ENCODE measurements around the gene OSTC. TPM values are rescaled to one million over a fixed set of nuclear protein-coding genes. Genes with fewer than 3 reads are reported as not detected.
A peak's percentile ranks its signal among the peaks of the same experiment; 100 is the strongest.

Gene OSTC
- total RNA-seq, 1 experiment from 2014 or later: 77.7 TPM

DNA sequence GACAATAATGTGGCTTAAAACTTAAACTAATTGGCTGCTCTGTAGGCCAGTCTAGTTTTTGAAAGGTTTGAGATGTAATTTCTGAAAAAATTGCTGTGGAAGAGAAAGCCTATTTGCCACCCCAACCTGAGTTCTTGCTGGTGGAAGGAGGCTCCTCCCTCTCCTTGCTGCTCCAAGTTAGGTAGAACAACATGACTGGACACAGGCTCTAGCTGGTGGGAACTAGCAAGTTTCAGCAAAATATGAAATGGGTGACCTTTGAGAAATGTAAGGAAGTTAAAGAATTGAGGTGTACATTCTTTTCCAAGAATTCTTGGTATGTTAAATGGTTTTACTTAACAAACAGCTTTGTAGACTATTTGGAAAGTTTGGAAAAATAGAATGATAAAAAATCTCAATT lies 22.0 kb upstream of the OSTC start:
- Histone ChIP-seq H3K4me3 (no peak overlapping the region), H3K9me3 (no peaks in the 10 kb centered on the region), H3K27me3 (no peaks in the 10 kb centered on the region), H3K36me3 (peaks cover 87% of the 10 kb centered on the region)
- DNase-seq: no peak

DNA sequence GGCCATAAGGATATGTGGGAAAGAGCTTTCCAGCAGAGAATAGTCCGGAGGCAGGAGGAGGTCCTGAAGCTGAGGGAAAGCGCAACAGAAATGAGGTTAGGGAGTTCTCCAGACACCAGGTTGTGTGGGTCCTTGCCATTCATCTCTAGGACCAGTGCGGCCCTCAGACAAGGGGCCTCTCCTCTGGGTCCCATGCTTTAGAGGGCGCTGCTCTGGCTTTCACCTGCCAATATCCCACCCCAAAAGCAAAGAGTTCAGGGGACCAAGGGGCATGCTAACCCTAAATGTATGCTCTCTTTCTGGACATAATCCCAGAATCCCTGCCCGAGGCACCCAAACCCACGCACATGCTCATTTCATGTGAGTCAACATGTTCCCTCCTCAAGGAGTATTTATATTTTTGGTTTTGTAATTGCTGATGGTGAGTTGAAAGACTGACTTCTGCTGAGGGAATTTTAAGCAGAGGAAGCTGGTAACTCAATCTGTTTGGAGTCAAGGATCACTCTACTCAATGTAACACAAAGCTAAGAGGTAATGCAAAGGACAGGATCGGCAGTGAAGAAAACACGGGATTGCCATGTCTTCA lies 15.2 kb upstream of the OSTC start:
- H3K27me3 ChIP-seq: no peaks in the 10 kb centered on the region
- H3K36me3 ChIP-seq: peaks cover 29% of the 10 kb centered on the region
- H3K4me3 ChIP-seq: no peak overlapping the region
- H3K9me3 ChIP-seq: no peaks in the 10 kb centered on the region
- DNase-seq: peak; percentile 6

DNA sequence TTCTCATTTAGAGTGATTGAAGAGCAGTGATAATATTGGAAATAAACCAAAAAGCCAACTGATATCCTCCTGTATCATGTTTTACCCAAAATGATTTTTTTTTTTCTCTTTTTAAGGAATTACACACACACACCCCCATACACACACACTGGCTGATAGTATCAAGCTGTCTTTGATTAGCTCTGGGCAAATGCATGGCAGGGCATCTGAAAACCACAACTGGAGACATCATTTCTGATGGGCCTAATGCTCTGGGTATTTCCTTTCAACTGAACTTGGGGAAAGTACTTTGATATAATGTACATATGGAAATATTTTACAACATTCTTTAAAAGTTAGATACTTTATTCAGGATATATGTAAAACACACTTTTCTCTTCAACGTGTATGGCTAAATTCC lies 14.2 kb upstream of the OSTC start:
- Histone ChIP-seq H3K4me3 (no peak overlapping the region), H3K27me3 (no peaks in the 10 kb centered on the region), H3K9me3 (no peaks in the 10 kb centered on the region), H3K36me3 (peaks cover 23% of the 10 kb centered on the region)
- DNase-seq: no peak

DNA sequence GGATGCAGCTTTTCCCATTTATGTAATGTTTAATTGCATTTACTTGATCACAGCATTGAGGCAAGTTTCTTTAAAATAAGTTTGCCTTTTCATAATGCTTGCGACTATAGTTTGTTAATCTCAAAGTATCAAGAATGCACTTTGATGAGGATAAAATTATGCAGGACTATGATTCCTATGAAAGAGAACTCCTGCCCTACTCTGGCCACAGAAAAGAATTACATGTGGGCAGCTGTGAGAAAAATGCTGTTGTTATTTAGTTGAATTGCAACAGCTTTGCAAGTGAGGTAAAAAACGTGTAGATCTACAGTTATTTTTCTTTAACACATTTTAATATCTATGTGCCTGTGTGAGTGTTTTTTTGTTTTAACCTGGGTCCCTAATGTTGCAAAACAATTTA lies 12.5 kb upstream of the OSTC start:
- Histone ChIP-seq H3K4me3 (no peak overlapping the region), H3K9me3 (no peaks in the 10 kb centered on the region), H3K36me3 (peaks cover 9% of the 10 kb centered on the region), H3K27me3 (no peaks in the 10 kb centered on the region)
- no peak for DNase-seq

DNA sequence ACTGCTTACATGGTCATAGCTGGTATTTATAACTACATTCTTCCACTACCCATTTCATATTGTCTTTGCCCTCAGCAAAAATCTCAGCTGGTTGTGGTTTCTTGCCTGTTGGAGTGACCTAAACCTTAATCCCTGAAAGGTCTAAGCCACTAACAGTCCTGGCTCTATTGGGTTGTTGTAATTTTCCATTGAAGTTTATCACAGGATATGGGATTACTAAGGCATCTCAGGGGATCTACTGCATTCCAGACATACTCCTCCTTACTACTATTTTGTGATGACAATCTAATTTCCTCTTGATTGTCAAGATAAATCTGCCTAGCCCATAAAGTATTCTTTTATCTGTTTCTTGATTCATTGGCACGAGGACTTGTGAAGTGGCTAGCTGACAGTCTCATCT lies 6.2 kb upstream of the OSTC start:
- DNase-seq: no peak

DNA sequence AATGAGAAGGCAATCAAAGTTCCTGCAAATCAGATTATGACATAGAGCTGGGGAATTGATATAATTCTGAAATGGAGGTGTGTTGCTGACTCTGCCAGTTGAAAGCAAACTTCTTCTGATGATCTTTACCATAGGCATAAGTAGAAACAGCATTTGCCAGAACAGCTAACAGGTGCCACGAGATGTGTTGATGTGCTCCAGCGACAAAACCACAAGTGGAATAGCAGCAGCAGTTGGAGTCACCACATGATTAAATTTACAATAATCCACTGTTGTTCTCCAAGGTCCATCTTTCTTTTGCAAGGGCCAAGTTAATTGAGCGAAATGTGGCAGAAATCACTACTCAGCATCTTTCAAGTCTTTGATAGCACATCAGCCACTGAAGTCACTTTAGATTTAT lies 3.7 kb upstream of the OSTC start:
- Histone ChIP-seq H3K4me3 (no peak overlapping the region), H3K9me3 (no peaks in the 10 kb centered on the region), H3K27me3 (no peaks in the 10 kb centered on the region), H3K36me3 (no peaks in the 10 kb centered on the region)
- DNase-seq: no peak

More for the DNA sequence above, 6.2 kb upstream of the OSTC start:
- Histone ChIP-seq H3K27me3 (no peaks in the 10 kb centered on the region), H3K4me3 (no peak overlapping the region), H3K36me3 (no peaks in the 10 kb centered on the region), H3K9me3 (no peaks in the 10 kb centered on the region)

DNA sequence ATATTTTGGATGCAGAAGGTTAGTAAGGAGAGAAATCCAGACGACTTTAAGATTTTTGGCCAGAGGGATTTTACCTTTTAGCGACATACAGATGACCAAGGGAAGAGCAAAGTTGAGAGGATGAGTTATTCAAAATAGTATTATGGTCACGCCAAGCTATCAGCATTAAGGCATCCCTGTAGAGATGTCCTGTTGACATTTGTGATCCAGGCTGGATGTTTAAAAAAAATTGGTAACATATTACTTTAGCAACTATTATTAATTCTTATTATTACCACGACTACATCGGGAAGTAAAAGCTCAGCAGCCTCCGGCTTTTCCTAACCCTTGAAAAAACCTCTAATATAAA lies 562 bp upstream of the OSTC start:
- Histone ChIP-seq H3K4me3 (peak overlapping the region; percentile 77), H3K9me3 (no peaks in the 10 kb centered on the region), H3K36me3 (no peaks in the 10 kb centered on the region; the same call in 1 of the 2 replicates), H3K27me3 (no peaks in the 10 kb centered on the region)
- DNase-seq: no peak

DNA sequence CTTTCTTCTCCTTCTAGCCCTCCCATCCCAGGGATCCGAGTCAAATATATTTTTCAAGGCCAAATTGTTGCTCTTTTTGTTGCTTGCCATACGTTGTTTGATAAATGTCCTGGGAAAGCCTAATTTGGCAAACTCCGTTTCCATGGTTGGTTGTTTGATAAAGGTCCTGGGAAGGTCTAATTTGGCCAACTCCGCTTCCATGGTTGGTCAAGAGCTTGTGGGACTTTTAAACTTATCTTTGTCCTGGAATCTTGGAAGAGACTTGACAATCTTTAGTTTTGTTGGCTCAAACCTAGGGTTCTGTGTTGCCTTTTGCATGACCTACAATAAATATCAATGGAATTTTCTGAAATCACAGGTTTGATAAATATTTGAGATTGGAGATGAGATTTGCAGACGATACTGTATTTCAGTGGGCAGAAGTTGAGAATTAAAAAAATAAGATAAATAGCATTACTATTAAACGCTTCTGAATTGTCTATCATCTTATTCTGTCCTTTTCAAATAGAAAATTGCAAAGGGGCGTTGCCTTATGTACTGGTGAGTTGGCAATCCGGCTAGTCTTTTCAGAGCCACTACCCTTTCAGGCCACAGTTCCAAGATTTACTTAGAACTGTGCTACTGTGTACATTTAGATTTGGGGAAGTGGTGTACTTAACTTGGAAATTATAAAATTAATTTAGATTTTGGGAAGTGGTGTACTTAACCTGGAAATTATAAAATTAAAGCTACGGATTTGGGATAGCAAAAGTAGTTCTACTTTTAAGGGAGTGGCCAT lies 804 bp downstream of the OSTC start:
- no peak for DNase-seq
- H3K9me3 ChIP-seq: no peaks in the 10 kb centered on the region
- H3K36me3 ChIP-seq: peaks cover 6% of the 10 kb centered on the region
- H3K27me3 ChIP-seq: no peaks in the 10 kb centered on the region
- H3K4me3 ChIP-seq: peak overlapping the region; percentile 77

DNA sequence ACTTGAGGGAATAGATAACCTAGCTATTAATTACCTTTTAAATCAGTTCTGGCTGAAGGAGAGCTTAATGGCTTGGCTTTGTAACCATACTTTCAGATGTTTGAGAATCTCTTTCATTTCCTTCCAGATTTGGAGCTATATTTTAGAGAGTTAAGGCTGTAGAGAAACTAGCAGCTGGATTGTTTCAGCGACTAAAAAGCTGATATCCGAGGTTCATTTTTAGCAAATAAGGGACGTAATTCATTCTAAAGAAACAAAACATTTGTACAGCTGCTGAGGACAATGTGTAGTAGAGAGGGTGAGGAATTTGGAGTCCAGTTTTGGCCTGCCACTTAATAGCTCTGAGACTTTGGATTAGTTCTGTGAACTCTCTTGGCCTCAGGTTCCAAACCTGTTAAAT lies 12.2 kb downstream of the OSTC start:
- H3K9me3 ChIP-seq: no peaks in the 10 kb centered on the region
- H3K4me3 ChIP-seq: no peak overlapping the region
- H3K36me3 ChIP-seq: peaks cover 19% of the 10 kb centered on the region
- no peak for DNase-seq
- no peaks in the 10 kb centered on the region for H3K27me3 ChIP-seq

DNA sequence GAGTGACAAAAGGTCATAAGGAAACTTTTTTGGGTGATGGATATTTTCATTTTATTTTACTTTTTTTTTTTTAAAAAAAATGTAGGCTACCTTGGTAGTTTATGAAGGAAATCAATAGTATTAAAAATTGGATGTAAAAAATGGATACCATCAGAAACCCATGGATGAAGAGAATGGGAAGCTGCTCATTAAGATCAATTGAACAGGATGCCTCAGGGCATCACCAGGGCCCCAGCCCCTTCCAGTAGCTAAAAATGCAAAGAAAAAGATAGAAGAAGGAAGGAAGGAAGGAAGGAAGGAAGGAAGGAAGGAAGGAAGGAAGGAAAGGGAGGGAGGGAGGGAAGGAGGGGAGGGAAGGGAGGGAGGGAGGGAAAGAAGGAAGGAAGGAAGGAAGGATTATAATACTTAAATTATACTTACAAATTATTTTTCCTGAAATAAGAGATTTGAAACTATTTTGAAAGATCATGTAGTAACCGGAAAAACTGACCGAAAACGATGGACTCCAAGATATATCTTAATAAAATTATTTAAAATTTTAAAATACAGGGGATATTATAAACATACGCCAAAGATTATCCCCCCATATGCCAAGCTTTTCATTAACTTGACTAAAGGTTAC lies 24.1 kb downstream of the OSTC start:
- no peak overlapping the region for H3K4me3 ChIP-seq
- no peaks in the 10 kb centered on the region for H3K36me3 ChIP-seq
- DNase-seq: no peak
- no peaks in the 10 kb centered on the region for H3K9me3 ChIP-seq
- no peaks in the 10 kb centered on the region for H3K27me3 ChIP-seq

DNA sequence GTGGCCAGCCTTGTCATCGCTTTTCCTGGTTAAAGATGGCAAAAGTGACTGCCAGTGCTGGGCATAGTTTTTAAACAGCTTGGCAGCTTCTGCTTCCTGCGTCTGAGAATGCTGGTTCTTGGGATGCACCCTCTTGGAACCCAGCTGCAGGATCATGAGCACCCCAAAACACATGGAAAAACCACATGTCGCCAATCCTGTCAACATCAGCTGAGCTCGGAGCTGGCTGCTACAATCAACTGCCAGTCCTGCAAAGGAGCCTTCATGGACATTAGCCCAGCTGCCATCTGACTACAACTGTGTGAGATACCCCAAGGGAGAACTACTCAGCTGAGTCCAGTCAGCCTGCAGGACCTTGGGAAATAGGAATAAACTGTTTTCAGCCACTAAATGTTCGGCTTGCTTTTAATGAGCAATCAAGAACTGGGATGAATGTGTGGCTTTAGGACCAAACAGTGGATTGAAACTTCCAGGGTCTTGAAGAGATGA lies 31.0 kb downstream of the OSTC start:
- H3K36me3 ChIP-seq: no peaks in the 10 kb centered on the region
- no peak overlapping the region for H3K4me3 ChIP-seq
- DNase-seq: no peak
- H3K9me3 ChIP-seq: no peaks in the 10 kb centered on the region
- no peaks in the 10 kb centered on the region for H3K27me3 ChIP-seq

DNA sequence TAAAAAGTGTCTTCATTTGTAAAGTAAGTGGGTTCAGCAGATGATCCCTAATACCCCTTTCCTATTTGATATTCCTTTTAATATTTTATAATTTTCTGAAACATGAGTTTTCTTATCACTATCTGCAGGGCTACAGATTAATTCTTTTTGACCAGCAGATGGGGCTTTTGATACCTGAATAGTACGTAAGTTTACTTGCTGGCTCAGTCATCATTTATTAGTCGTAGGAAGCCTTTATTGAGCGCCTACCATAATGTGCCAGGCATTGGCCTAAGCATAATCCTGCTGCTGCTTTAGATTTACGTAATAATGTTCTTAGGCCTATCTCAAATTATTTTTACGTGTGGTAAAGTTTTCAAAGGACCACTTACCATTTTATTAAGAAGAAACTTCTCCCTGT lies 33.1 kb downstream of the OSTC start:
- no peak overlapping the region for H3K4me3 ChIP-seq
- no peaks in the 10 kb centered on the region for H3K27me3 ChIP-seq
- H3K36me3 ChIP-seq: no peaks in the 10 kb centered on the region
- DNase-seq: no peak
- H3K9me3 ChIP-seq: no peaks in the 10 kb centered on the region

DNA sequence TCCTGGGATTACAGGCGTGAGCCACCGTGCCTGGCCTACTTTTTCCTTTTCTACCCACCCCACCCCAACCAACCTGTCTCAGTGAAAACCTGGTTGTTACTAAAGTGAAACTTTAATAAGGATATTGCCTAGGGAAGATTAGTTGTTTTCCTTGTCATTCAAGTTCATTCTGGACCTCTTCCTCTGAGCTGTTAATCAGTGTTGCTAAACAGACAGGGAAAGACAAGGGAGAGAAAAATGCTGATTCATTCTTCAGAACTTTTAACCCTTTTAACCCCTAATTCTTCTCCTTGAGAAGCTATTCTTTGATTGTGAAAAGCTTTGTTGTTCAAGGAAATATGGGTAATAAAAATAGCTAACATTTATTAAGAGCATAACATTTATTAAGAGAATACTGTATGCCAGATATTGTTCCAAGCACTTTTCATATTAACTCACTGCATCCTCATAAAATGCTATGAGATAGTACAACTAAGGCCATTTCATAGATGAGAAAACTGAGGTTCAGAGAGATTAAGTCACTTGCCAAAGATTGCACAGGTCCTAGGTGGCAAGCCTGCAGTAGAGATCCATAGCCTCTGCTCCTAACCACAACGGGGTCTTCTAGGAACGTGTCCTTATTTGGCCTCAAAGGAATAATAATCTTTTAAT lies 34.8 kb downstream of the OSTC start:
- no peaks in the 10 kb centered on the region for H3K27me3 ChIP-seq
- H3K9me3 ChIP-seq: no peaks in the 10 kb centered on the region
- no peak for DNase-seq
- H3K36me3 ChIP-seq: no peaks in the 10 kb centered on the region
- no peak overlapping the region for H3K4me3 ChIP-seq

DNA sequence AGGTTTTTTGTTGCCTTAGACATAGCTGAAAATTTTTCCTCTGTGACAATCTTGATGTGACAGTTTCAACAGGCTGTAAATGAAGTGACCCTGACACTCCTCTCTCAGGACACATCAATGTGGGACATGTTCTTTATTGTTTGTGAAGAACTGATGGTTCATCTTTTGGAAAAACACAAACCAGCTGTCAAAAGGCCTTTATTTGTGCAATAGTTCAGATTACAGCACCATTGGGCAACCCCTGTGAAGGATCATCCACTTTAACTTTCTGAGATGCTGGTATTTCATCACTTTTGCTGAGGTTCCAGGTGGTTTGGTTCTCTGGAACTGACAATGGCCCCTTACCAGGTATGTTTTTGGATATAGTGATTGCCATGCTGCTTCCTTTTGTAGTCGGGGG lies 40.3 kb downstream of the OSTC start:
- no peaks in the 10 kb centered on the region for H3K27me3 ChIP-seq
- H3K4me3 ChIP-seq: no peak overlapping the region
- H3K36me3 ChIP-seq: no peaks in the 10 kb centered on the region
- DNase-seq: no peak
- H3K9me3 ChIP-seq: no peaks in the 10 kb centered on the region

DNA sequence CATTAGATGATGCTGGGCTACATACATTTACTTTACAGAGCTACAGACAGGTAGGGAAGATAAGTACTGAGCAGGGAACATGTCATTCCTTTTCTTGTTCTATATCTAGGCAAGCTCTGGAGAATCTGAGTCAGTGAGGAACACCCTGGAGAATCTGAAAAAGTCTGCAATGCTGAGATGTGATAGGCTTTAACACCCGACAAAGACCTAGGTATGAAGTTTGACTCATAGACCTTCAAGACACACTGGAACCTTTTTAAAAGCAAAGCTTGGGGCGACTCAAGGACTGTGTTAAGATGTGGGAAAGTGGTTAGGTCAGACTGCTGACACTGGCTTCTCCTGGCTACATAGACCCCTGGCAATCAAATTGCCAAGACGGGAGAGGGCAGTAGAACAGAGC lies 42.8 kb downstream of the OSTC start:
- no peak for DNase-seq
- Histone ChIP-seq H3K27me3 (no peaks in the 10 kb centered on the region), H3K9me3 (no peaks in the 10 kb centered on the region), H3K4me3 (no peak overlapping the region), H3K36me3 (no peaks in the 10 kb centered on the region)

DNA sequence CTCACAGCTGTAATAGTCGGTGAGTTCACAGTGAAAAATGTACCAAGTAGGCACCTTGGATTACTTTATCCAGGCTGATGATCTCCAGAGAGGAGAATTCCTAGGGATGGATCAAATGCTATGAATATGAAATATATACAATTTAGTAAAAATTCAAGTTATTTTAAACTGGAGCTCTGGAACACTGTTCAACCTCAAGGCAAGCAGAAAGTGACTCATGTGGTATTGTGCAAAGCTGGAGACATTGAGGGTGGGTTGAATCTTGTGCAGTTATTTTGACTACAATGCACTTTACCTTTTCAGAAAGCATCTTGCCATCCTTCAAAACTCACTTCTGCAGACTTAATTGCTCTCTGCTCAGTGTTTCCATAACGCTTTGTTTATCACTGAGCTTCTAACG lies 43.4 kb downstream of the OSTC start:
- Histone ChIP-seq H3K4me3 (no peak overlapping the region), H3K36me3 (no peaks in the 10 kb centered on the region), H3K27me3 (no peaks in the 10 kb centered on the region), H3K9me3 (no peaks in the 10 kb centered on the region)
- no peak for DNase-seq

DNA sequence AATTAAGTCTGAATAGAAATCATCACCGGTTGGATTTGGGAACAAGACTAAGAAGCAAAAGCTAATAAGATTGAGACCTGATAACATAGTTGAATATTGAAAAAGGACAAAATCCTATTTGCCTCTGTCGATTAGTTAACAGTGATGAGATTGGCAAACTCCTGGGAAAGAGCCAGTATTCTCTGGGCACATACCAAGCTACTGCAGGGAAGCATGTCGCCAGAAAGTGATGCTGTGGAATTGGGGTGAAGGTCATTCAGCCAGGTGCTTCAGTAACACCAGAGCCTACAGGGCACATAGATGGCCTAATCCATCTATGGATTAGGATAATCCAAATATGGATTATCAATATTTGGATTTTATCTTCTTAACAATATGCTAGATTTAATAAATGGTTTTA lies 44.0 kb downstream of the OSTC start:
- Histone ChIP-seq H3K4me3 (no peak overlapping the region), H3K27me3 (no peaks in the 10 kb centered on the region), H3K9me3 (no peaks in the 10 kb centered on the region), H3K36me3 (no peaks in the 10 kb centered on the region)
- DNase-seq: no peak
